ENCODE measurements around the gene IFNGR1.

IFNGR1 gene

GRCh38 chr6:137171824-137172733 is 47.1 kb downstream of the IFNGR1 start:
- H2AFZ ChIP-seq (ENCODE audit: low read depth, low read length) = no peak overlapping the region
- no peaks in the 10 kb centered on the region for H3K79me2 ChIP-seq (ENCODE audit: insufficient read depth, low read length)
- H3K4me3 ChIP-seq (ENCODE audit: low read depth in 1 of 2, low read length in 2 of 2) = no peak overlapping the region
- H3K27me3 ChIP-seq (ENCODE audit: insufficient read depth, low read length, poor library complexity) = no peaks in the 10 kb centered on the region
- no peaks in the 10 kb centered on the region for H4K20me1 ChIP-seq (ENCODE audit: insufficient read depth, low read length)
- H3K9ac ChIP-seq (ENCODE audit: low read depth, low read length) = no peak overlapping the region
- H3K36me3 ChIP-seq (ENCODE audit: insufficient read depth, low read length) = no peaks in the 10 kb centered on the region
- H3K4me2 ChIP-seq (ENCODE audit: insufficient read depth, low read length) = no peak overlapping the region
- no peak overlapping the region for H3K27ac ChIP-seq (ENCODE audit: low read length)
- no peaks in the 10 kb centered on the region for H3K4me1 ChIP-seq (ENCODE audit: insufficient read depth, low read length)
- H3K9me3 ChIP-seq (ENCODE audit: insufficient read depth, low read length, severe bottlenecking) = no peaks in the 10 kb centered on the region
- TF ChIP-seq CTCF (IDR thresholded peaks at IDR 0.05; ENCODE audit: borderline replicate concordance, extremely low read depth, low read length, poor library complexity, severe bottlenecking) (no peak), EZH2 (IDR thresholded peaks at IDR 0.05; ENCODE audit: borderline replicate concordance, low read depth, low read length, severe bottlenecking) (no peak)
- DNase-seq (no peak), ATAC-seq (ENCODE audit: insufficient read depth, low read depth) (no peak)

- Histone ChIP-seq H3K9ac (ENCODE audit: low read depth, low read length) (no peak overlapping the region), H3K36me3 (ENCODE audit: insufficient read depth, low read length) (no peaks in the 10 kb centered on the region), H3K27me3 (ENCODE audit: insufficient read depth, low read length, poor library complexity) (no peaks in the 10 kb centered on the region), H4K20me1 (ENCODE audit: insufficient read depth, low read length) (no peaks in the 10 kb centered on the region), H3K4me3 (ENCODE audit: low read depth in 1 of 2, low read length in 2 of 2) (no peak overlapping the region), H3K79me2 (ENCODE audit: insufficient read depth, low read length) (no peaks in the 10 kb centered on the region), H3K27ac (ENCODE audit: low read length) (no peak overlapping the region), H3K4me2 (ENCODE audit: insufficient read depth, low read length) (no peak overlapping the region), H3K9me3 (ENCODE audit: insufficient read depth, low read length, severe bottlenecking) (no peaks in the 10 kb centered on the region), H3K4me1 (ENCODE audit: insufficient read depth, low read length) (no peaks in the 10 kb centered on the region), H2AFZ (ENCODE audit: low read depth, low read length) (no peak overlapping the region)
- DNase-seq = no peak
- TF ChIP-seq CTCF (IDR thresholded peaks at IDR 0.05; ENCODE audit: borderline replicate concordance, extremely low read depth, low read length, poor library complexity, severe bottlenecking) (no peak), EZH2 (IDR thresholded peaks at IDR 0.05; ENCODE audit: borderline replicate concordance, low read depth, low read length, severe bottlenecking) (no peak)
- ATAC-seq (ENCODE audit: insufficient read depth, low read depth) = no peak
Measured at GRCh38 chr6:137171053-137171374, 48.2 kb downstream of the IFNGR1 start.

GRCh38 chr6:137170266-137171052 is 48.7 kb downstream of the IFNGR1 start:
- Histone ChIP-seq H3K9me3 (ENCODE audit: insufficient read depth, low read length, severe bottlenecking) (no peaks in the 10 kb centered on the region), H3K79me2 (ENCODE audit: insufficient read depth, low read length) (no peaks in the 10 kb centered on the region), H3K27me3 (ENCODE audit: insufficient read depth, low read length, poor library complexity) (no peaks in the 10 kb centered on the region), H3K36me3 (ENCODE audit: insufficient read depth, low read length) (no peaks in the 10 kb centered on the region), H3K27ac (ENCODE audit: low read length) (no peak overlapping the region), H4K20me1 (ENCODE audit: insufficient read depth, low read length) (no peaks in the 10 kb centered on the region), H3K4me3 (ENCODE audit: low read depth in 1 of 2, low read length in 2 of 2) (no peak overlapping the region), H3K4me2 (ENCODE audit: insufficient read depth, low read length) (no peak overlapping the region), H2AFZ (ENCODE audit: low read depth, low read length) (no peak overlapping the region), H3K4me1 (ENCODE audit: insufficient read depth, low read length) (no peaks in the 10 kb centered on the region), H3K9ac (ENCODE audit: low read depth, low read length) (no peak overlapping the region)
- ATAC-seq (ENCODE audit: insufficient read depth, low read depth) (no peak), DNase-seq (no peak)
- TF ChIP-seq CTCF (IDR thresholded peaks at IDR 0.05; ENCODE audit: borderline replicate concordance, extremely low read depth, low read length, poor library complexity, severe bottlenecking) (no peak), EZH2 (IDR thresholded peaks at IDR 0.05; ENCODE audit: borderline replicate concordance, low read depth, low read length, severe bottlenecking) (no peak)

Data from DND-41 (cell line).